HCT116 (cell line): ENCODE results near the gene PVALEF. TPM values are rescaled to one million over a fixed set of nuclear protein-coding genes. Genes with fewer than 3 reads are reported as not detected.

ENCODE experiments used
- ATAC-seq: fragments of 200-7000 bp; cut with Tn5 transposase; 2 replicates; pipeline ENCODE4 v1.9.1; 2020; ENCODE audit warnings: mild to moderate bottlenecking, moderate library complexity
- BruUV-seq: library from RNA; stranded (reverse); fragments of 400-500 nt; replicated peaks from 2 replicates; lab custom pipeline; 2021; lab: Mats Ljungman, UMichigan
- CTCF ChIA-PET: fragments of 300-600 bp; sonication (Branson Sonifier 250); formaldehyde crosslinking; loops from one replicate; lab custom pipeline; 2021; ENCODE audit warnings: antibody characterized with exemption; lab: Charles Lee
- POLR2A ChIA-PET: fragments of 300-600, 350-600 bp; sonication (Branson Sonifier 250); formaldehyde crosslinking; loops from one replicate; lab custom pipeline; 2021; ENCODE audit warnings: antibody characterized with exemption; lab: Charles Lee
- RAD21 ChIA-PET, 2 experiments: fragments of 300-600 bp; sonication (Branson Sonifier 250); formaldehyde crosslinking; loops; one replicate each; lab custom pipeline; 2023; ENCODE audit warnings: low total read pairs in 2 of 2; ENCODE audit not compliant: uncharacterized antibody in 2 of 2, unreplicated experiment in 2 of 2, low non-redundant PET in 1 of 2; lab: Charles Lee
- DNase-seq: peaks from one replicate; pipeline ENCODE4 v3.0.0-alpha.2; 2010; ENCODE audit warnings: low read depth, low spot score
- H2AFZ ChIP-seq: fragments of 200-600 bp; shearing (Covaris generic), sonication (generic); 2 replicates; pipeline ENCODE4 v1.6.1; 2017; ENCODE audit warnings: low read depth, mixed run types, mixed read lengths, antibody characterized with exemption, low read length; ENCODE audit not compliant: poor library complexity, severe bottlenecking
- H3K27ac ChIP-seq: 2 replicates; pipeline ENCODE4 v1.5.1; 2012; ENCODE audit warnings: low read depth, low read length
- H3K27me3 ChIP-seq: fragments of 200-600 bp; sonication (generic); 2 replicates; pipeline ENCODE4 v1.6.1; 2016; ENCODE audit warnings: mixed run types, low read length, mixed read lengths; ENCODE audit not compliant: insufficient read depth
- H3K36me3 ChIP-seq, 2 experiments: fragments of 200-500 bp in 1 of 2; fragments of 200-600 bp in 1 of 2; sonication (Bioruptor generic) in 1 of 2; sonication (generic) in 1 of 2; 2 replicates each; pipeline versions ENCODE4 v1.5.1 to v1.6.1; 2014 to 2016; ENCODE audit warnings: low read length in 2 of 2, inconsistent platforms in 1 of 2, mixed read lengths in 1 of 2, mixed run types in 1 of 2; ENCODE audit not compliant: insufficient read depth in 2 of 2, control insufficient read depth in 1 of 2
- H3K4me1 ChIP-seq, 2 experiments: fragments of 200-600 bp in 1 of 2; sonication (generic) in 1 of 2; 2 replicates each; pipeline versions ENCODE4 v1.5.1 to v1.6.1; 2012 to 2017; ENCODE audit warnings: low read length in 2 of 2, inconsistent platforms in 1 of 2, mild to moderate bottlenecking in 1 of 2, mixed read lengths in 1 of 2, mixed run types in 1 of 2, moderate library complexity in 1 of 2; ENCODE audit not compliant: insufficient read depth in 2 of 2, control insufficient read depth in 1 of 2
- H3K4me2 ChIP-seq: fragments of 200-600 bp; sonication (generic); 2 replicates; pipeline ENCODE4 v1.6.1; 2017; ENCODE audit warnings: mixed run types, low read length, mixed read lengths
- H3K4me3 ChIP-seq, 2 experiments: fragments of 200-600 bp in 1 of 2; sonication (generic) in 1 of 2; replicated peaks in 1 of 2; 2 replicates each; pipeline ENCODE4 v1.5.1; 2011 to 2016; ENCODE audit warnings: low read length in 2 of 2, control low read depth in 1 of 2, low read depth in 1 of 2, mild to moderate bottlenecking in 1 of 2, mixed read lengths in 1 of 2, mixed run types in 1 of 2
- H3K79me2 ChIP-seq: fragments of 200-600 bp; sonication (generic); 2 replicates; pipeline ENCODE4 v1.6.1; 2017; ENCODE audit warnings: mild to moderate bottlenecking, mixed run types, low read length, moderate library complexity, mixed read lengths; ENCODE audit not compliant: insufficient read depth
- H3K9ac ChIP-seq: fragments of 200-600 bp; sonication (generic); 2 replicates; pipeline ENCODE4 v1.6.1; 2016; ENCODE audit warnings: low read length, mixed read lengths
- H3K9me2 ChIP-seq: fragments of 200-600 bp; sonication (generic), shearing (Covaris generic); 2 replicates; pipeline ENCODE4 v1.6.1; 2017; ENCODE audit warnings: mixed run types, mild to moderate bottlenecking, moderate library complexity; ENCODE audit not compliant: insufficient read depth
- H3K9me3 ChIP-seq, 2 experiments: fragments of 200-500 bp in 1 of 2; fragments of 200-600 bp in 1 of 2; sonication (Bioruptor generic) in 1 of 2; sonication (generic) in 1 of 2; 2 replicates each; pipeline ENCODE4 v1.6.1; 2014 to 2017; ENCODE audit warnings: low read length in 2 of 2, mixed read lengths in 2 of 2, inconsistent platforms in 1 of 2, low read depth in 1 of 2, mild to moderate bottlenecking in 1 of 2, mixed run types in 1 of 2, moderate library complexity in 1 of 2; ENCODE audit not compliant: control insufficient read depth in 1 of 2, insufficient read depth in 1 of 2
- H4K20me1 ChIP-seq: fragments of 200-600 bp; sonication (generic), shearing (Covaris generic); 2 replicates; pipeline ENCODE4 v1.6.1; 2017; ENCODE audit warnings: mixed run types, mild to moderate bottlenecking, moderate library complexity; ENCODE audit not compliant: insufficient read depth
- ATF3 ChIP-seq: IDR thresholded peaks from 2 replicates; pipeline ENCODE4 v1.6.1; 2012
- CBX3 ChIP-seq: IDR thresholded peaks from 2 replicates; pipeline ENCODE4 v1.6.1; 2012; ENCODE audit warnings: low read depth
- EGR1 ChIP-seq: IDR thresholded peaks from 2 replicates; pipeline ENCODE4 v1.6.1; 2012; ENCODE audit warnings: low read depth
- JUND ChIP-seq: IDR thresholded peaks from 2 replicates; pipeline ENCODE4 v1.6.1; 2012
- POLR2AphosphoS5 ChIP-seq: IDR thresholded peaks from 2 replicates; pipeline ENCODE4 v1.6.1; 2011; ENCODE audit warnings: mild to moderate bottlenecking, low read depth, low read length, moderate library complexity
- RAD21 ChIP-seq: IDR thresholded peaks from 2 replicates; pipeline ENCODE4 v1.6.1; 2012; ENCODE audit warnings: low read depth, mild to moderate bottlenecking
- REST ChIP-seq: IDR thresholded peaks from 2 replicates; pipeline ENCODE4 v1.6.1; 2012; ENCODE audit warnings: low read depth
- TCF7L2 ChIP-seq: IDR thresholded peaks from 2 replicates; pipeline ENCODE4 v1.7.0; 2011; ENCODE audit warnings: borderline replicate concordance, inconsistent platforms; ENCODE audit not compliant: insufficient read depth, insufficient read length; ENCODE audit errors: extremely low read depth
- intact Hi-C: fragments of 100-400 bp; cut with micrococcal nuclease; formaldehyde crosslinking; loops from 2 replicates; pipeline ENCODE4 v1.10.0; 2022
- total RNA-seq: library from RNA; stranded (reverse); gene quantifications from one replicate; pipeline ENCODE4 v1.2.1, GENCODE V29; 2021; ENCODE audit not compliant: unreplicated experiment

Gene PVALEF
- total RNA-seq, 1 experiment from 2014 or later = not detected

GRCh38 chr17:81221371-81221841 lies 56.1 kb downstream of the PVALEF start:
- Histone ChIP-seq H3K4me2 (peak overlapping the region; percentile 92), H3K27ac (peak overlapping the region; percentile 74), H3K9me2 (no peaks in the 10 kb centered on the region), H3K36me3 (peaks cover 0 to 10% of the 10 kb centered on the region in 2 experiments; a peak in 2 of 4 replicates), H2AFZ (no peak overlapping the region), H3K27me3 (no peaks in the 10 kb centered on the region), H3K4me1 (peaks cover 20 to 29% of the 10 kb centered on the region in 2 experiments), H3K79me2 (peaks cover 15% of the 10 kb centered on the region; the same call in 1 of the 2 replicates), H3K4me3 (peak overlapping the region; percentile 84 to 90), H3K9ac (peak overlapping the region; percentile 87), H4K20me1 (no peaks in the 10 kb centered on the region), H3K9me3 (0 out of 4 replicates have a peak, but pooled peaks cover 0 to 4% of the 10 kb centered on the region in 2 experiments)
- CTCF ChIA-PET = no interaction called here
- RAD21 ChIA-PET = no interaction called here
- intact Hi-C loops = loop anchor here (10.0 kb wide), 1 partner anchor 237 kb away; no protein-coding TSS in a partner anchor
- peak; percentile 27 for TF ChIP-seq TCF7L2
- no peak for TF ChIP-seq ATF3
- no peak for TF ChIP-seq POLR2AphosphoS5
- no peak for DNase-seq
- ATAC-seq = no peak
- TSS peak; percentile 36 for BruUV-seq
- POLR2A ChIA-PET = interaction anchor here (0.6 to 0.7 kb wide), 2 partner anchors 236 to 294 kb away, joined by 3 to 5 read pairs; no protein-coding TSS in a partner anchor

- DNase-seq = no peak
- no peak overlapping the region for H2AFZ ChIP-seq
- peak overlapping the region; percentile 87 for H3K9ac ChIP-seq
- H3K27me3 ChIP-seq = no peaks in the 10 kb centered on the region
- 0 out of 4 replicates have a peak, but pooled peaks cover 0 to 4% of the 10 kb centered on the region in 2 experiments for H3K9me3 ChIP-seq
- H3K9me2 ChIP-seq = no peaks in the 10 kb centered on the region
- peak; percentile 1; the same call in 1 of the 2 replicates for ATAC-seq
- peak overlapping the region; percentile 74 for H3K27ac ChIP-seq
- BruUV-seq = no TSS peak
- peaks cover 15% of the 10 kb centered on the region; the same call in 1 of the 2 replicates for H3K79me2 ChIP-seq
- H3K36me3 ChIP-seq = peaks cover 0 to 10% of the 10 kb centered on the region in 2 experiments; a peak in 2 of 4 replicates
- RAD21 ChIA-PET = interaction anchor here (0.6 to 0.9 kb wide), 3 partner anchors 17 to 263 kb away, joined by 3 to 8 read pairs (median 5); partner anchors contain the start of genes NDUFAF8 (in 1 of the 2) and TEPSIN (in 1 of the 2)
- CTCF ChIA-PET = interaction anchor here (0.9 to 1.2 kb wide), 8 partner anchors 10 to 263 kb away, joined by 3 to 7 read pairs (median 4); partner anchors contain the start of genes NDUFAF8 and TEPSIN
- no peaks in the 10 kb centered on the region for H4K20me1 ChIP-seq
- intact Hi-C loops = loop anchor here (10.0 kb wide), 1 partner anchor 237 kb away; no protein-coding TSS in a partner anchor
- peak overlapping the region; percentile 92 for H3K4me2 ChIP-seq
- POLR2A ChIA-PET = interaction anchor here (0.6 to 1.2 kb wide), 5 partner anchors 17 to 767 kb away, joined by 4 to 9 read pairs (median 4); partner anchors contain the start of genes NDUFAF8 and TEPSIN
- TF ChIP-seq CBX3 (no peak), REST (no peak), JUND (no peak), EGR1 (no peak), RAD21 (no peak)
- TF ChIP-seq, all 23 proteins: peak for 0
- Histone ChIP-seq H3K4me3 (peak overlapping the region; percentile 84 to 90), H3K4me1 (peaks cover 20 to 29% of the 10 kb centered on the region in 2 experiments)
Observed at GRCh38 chr17:81221842-81222619, 56.7 kb downstream of the PVALEF start.
